GM23338 (cell line): ENCODE data around the gene CTNNA3.

Experiments used
- CREB1 ChIP-seq: fragments of 250-450 bp; sonication (Bioruptor Pico); IDR thresholded peaks from 2 replicates; pipeline ENCODE4 v1.5.0; 2020; ENCODE audit warnings: low read depth, mild to moderate bottlenecking, moderate library complexity
- EZH2 ChIP-seq: fragments of 200-600 bp; sonication (generic); IDR thresholded peaks from one replicate; pipeline ENCODE4 v1.8.0; 2017; ENCODE audit warnings: antibody characterized with exemption, mild to moderate bottlenecking, low read depth; ENCODE audit not compliant: unreplicated experiment
- POLR2AphosphoS5 ChIP-seq: IDR thresholded peaks from 2 replicates; pipeline ENCODE4 v1.6.1; 2016; ENCODE audit warnings: antibody characterized with exemption, low read depth
- TF ChIP-seq, protein P1 (sequence below), 2 experiments: fragments of 200-600 bp in 1 of 2; sonication (generic) in 1 of 2; conservative IDR thresholded peaks; 2 replicates each; pipeline versions ENCODE4 v1.5.1 to v1.6.1; 2016 to 2017; ENCODE audit warnings: antibody characterized with exemption in 2 of 2, low read depth in 2 of 2, mild to moderate bottlenecking in 2 of 2, moderate library complexity in 1 of 2

DNA sequence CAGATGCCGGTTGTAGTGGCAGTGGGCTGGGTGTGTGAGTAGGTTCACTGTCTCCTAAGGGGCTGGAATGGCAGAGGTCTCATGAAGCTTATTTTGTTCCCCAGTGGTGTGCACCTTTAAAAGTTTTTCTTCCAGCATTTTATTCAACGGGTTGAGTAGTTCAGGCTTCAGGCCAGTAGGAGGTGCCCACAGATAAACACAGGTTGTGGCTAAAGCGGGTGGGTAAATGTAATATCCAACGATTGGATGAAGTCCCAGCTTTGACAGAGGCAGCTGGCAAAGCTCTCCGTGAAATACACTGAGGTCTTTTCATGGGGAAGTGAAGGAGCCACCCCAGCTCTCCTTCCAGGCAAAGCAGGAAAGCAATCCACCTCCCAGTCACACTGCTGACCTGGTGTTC is 1109.9 kb downstream of the CTNNA3 start:
- TF ChIP-seq POLR2AphosphoS5 (no peak), CREB1 (CRISPR knock-in tag) (no peak), EZH2 (no peak)
- TF ChIP-seq, protein P1, sequence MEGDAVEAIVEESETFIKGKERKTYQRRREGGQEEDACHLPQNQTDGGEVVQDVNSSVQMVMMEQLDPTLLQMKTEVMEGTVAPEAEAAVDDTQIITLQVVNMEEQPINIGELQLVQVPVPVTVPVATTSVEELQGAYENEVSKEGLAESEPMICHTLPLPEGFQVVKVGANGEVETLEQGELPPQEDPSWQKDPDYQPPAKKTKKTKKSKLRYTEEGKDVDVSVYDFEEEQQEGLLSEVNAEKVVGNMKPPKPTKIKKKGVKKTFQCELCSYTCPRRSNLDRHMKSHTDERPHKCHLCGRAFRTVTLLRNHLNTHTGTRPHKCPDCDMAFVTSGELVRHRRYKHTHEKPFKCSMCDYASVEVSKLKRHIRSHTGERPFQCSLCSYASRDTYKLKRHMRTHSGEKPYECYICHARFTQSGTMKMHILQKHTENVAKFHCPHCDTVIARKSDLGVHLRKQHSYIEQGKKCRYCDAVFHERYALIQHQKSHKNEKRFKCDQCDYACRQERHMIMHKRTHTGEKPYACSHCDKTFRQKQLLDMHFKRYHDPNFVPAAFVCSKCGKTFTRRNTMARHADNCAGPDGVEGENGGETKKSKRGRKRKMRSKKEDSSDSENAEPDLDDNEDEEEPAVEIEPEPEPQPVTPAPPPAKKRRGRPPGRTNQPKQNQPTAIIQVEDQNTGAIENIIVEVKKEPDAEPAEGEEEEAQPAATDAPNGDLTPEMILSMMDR (conservative IDR thresholded peaks at IDR 0.05; ENCODE audit: low read depth in 2 of 2), result peak; percentile 70 to 76
